Breast epithelium (tissue), 4 donors: ENCODE measurements around the gene ARL4A. TPM values are rescaled to one million over a fixed set of nuclear protein-coding genes. Genes with fewer than 3 reads are reported as not detected.

Source experiments
- DNase-seq, 2 donors: peaks; one replicate each; pipeline ENCODE4 v3.0.0-alpha.2; 2019; ENCODE audit warnings: low spot score in 2 of 2
- H3K27ac ChIP-seq, 2 donors: fragments of 200-600 bp; sonication (generic) in 1 of 2; one replicate each; pipeline ENCODE4 v1.5.1; 2016 to 2019; ENCODE audit warnings: mild to moderate bottlenecking in 1 of 2
- H3K27me3 ChIP-seq, 2 donors: fragments of 200-600 bp; sonication (generic) in 1 of 2; one replicate each; pipeline versions ENCODE4 v1.5.1 to v1.6.0; 2017 to 2019; ENCODE audit warnings: control low read depth in 1 of 2, mild to moderate bottlenecking in 1 of 2
- H3K36me3 ChIP-seq: fragments of 200-600 bp; one replicate; pipeline ENCODE4 v1.5.1; 2019
- H3K4me1 ChIP-seq, 2 donors: fragments of 200-600 bp; sonication (generic); one replicate each; pipeline ENCODE4 v1.5.1; 2016 to 2019; ENCODE audit warnings: control low read depth in 1 of 2
- H3K4me3 ChIP-seq, 3 donors: fragments of 200-600 bp; sonication (generic); 1 replicate in 2 of 3; 2 replicates in 1 of 3; pipeline ENCODE4 v1.5.1; 2016 to 2019; ENCODE audit warnings: mild to moderate bottlenecking in 3 of 3, moderate library complexity in 2 of 3
- H3K9me3 ChIP-seq, 2 donors: fragments of 200-600 bp; sonication (generic) in 1 of 2; one replicate each; pipeline ENCODE4 v1.5.1; 2016 to 2019; ENCODE audit warnings: control low read depth in 1 of 2
- POLR2A ChIP-seq: fragments of 450-650 bp; IDR thresholded peaks from one replicate; pipeline ENCODE4 v1.6.1; 2016; ENCODE audit warnings: antibody characterized with exemption, mild to moderate bottlenecking, moderate library complexity
- POLR2AphosphoS5 ChIP-seq, 3 donors: sonication (generic); formaldehyde crosslinking; IDR thresholded peaks; one replicate each; pipeline ENCODE4 v1.6.1; 2017; ENCODE audit warnings: antibody characterized with exemption in 3 of 3
- intact Hi-C: fragments of 100-400 bp; cut with DNase I; formaldehyde crosslinking; loops from one replicate; pipeline ENCODE4 v1.15.1; 2023; ENCODE audit warnings: low total_unique reads
- total RNA-seq, 3 donors: library from RNA; depleted of rRNA; stranded (reverse); fragments of >200 nt; gene quantifications; one replicate each; pipeline ENCODE4 v1.1.0, GENCODE V29; 2016
- TF ChIP-seq, protein P1 (sequence below), 3 donors: fragments of 450-650 bp; IDR thresholded peaks; one replicate each; pipeline ENCODE4 v1.5.1; 2016 to 2017; ENCODE audit warnings: antibody characterized with exemption in 3 of 3, mild to moderate bottlenecking in 3 of 3, moderate library complexity in 3 of 3

Gene ARL4A
- total RNA-seq, 3 donors from 2014 or later, result 28.5 to 165 (median 51.1) TPM

DNA sequence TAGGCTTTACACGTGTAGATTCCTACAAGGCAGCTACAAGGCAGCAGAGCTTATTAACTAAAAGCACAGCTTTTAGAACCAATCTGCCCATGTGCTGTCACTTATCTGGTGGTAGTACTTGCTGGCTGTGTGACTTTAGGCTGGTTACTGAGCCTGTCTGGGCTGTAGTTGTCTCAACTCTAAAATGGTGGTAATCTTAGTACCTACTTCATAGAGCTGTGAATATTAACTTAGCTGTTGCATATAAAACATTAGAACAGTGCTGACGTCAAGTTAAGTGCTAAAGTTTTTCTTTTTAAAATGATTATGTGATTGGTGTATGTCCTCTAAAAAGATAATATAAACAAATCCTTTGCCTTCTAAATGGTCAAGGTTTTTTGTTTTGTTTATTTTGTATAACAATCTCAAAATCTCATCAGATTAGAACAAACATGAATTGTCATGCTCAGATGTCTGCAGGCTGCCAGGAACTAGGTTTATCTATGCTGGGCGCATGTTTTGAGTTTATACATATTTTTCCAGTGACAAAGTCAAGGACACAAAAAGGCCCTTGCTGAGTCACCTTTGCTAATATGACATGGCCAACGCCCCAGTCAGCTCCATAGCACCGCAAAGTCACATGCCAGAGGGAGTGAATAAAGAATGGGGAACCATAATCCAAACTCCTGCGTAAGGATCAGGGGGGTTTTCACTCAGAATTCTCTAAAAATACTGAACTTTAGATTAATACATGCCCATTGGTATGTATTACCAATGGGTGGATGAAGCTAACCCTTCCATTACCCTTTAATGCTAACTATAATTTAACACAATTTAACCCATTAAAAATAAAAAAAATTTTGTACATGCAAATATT is 39.8 kb upstream of the ARL4A start:
- Histone ChIP-seq H3K36me3 (no peaks in the 10 kb centered on the region), H3K27ac (no peak overlapping the region), H3K4me3 (no peak overlapping the region), H3K4me1 (no peaks in the 10 kb centered on the region), H3K27me3 (no peaks in the 10 kb centered on the region), H3K9me3 (no peaks in the 10 kb centered on the region)
- intact Hi-C loops, result no loop called here
- DNase-seq, result no peak
- TF ChIP-seq, protein P1, sequence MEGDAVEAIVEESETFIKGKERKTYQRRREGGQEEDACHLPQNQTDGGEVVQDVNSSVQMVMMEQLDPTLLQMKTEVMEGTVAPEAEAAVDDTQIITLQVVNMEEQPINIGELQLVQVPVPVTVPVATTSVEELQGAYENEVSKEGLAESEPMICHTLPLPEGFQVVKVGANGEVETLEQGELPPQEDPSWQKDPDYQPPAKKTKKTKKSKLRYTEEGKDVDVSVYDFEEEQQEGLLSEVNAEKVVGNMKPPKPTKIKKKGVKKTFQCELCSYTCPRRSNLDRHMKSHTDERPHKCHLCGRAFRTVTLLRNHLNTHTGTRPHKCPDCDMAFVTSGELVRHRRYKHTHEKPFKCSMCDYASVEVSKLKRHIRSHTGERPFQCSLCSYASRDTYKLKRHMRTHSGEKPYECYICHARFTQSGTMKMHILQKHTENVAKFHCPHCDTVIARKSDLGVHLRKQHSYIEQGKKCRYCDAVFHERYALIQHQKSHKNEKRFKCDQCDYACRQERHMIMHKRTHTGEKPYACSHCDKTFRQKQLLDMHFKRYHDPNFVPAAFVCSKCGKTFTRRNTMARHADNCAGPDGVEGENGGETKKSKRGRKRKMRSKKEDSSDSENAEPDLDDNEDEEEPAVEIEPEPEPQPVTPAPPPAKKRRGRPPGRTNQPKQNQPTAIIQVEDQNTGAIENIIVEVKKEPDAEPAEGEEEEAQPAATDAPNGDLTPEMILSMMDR (IDR thresholded peaks at IDR 0.05), result no peak
- TF ChIP-seq POLR2AphosphoS5 (IDR thresholded peaks at IDR 0.05) (no peak), POLR2A (no peak)

DNA sequence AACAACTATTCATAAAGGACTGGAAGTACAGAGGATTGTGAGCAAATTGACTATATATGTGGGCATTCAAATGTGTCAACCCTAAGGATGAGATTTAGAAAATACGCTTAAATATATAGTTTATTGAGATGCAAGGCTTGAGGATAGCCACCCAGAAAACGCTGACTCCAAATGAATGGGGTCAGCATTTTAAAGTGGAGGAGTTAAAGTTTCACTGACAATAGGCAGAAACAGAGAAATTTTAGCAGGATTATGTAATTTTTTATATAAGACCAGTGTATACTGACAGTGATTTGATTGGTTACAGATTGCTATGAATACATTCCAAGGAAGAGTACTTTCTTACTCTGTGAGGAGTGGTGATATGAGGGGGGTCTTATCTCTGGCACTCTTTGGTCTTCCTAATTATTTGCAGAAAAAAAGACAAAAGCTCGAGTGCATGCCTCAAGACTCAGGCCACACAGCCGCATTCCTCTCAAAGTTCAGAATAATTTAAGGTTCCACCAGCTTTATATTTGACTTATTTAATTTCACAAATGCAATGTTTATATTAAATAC is 38.6 kb upstream of the ARL4A start:
- intact Hi-C loops, result no loop called here
- no peaks in the 10 kb centered on the region for H3K36me3 ChIP-seq
- H3K27ac ChIP-seq, result no peak overlapping the region
- no peaks in the 10 kb centered on the region for H3K27me3 ChIP-seq
- no peak for DNase-seq
- no peaks in the 10 kb centered on the region for H3K9me3 ChIP-seq
- H3K4me3 ChIP-seq, result no peak overlapping the region
- TF ChIP-seq POLR2A, result no peak
- TF ChIP-seq, protein P1 (IDR thresholded peaks at IDR 0.05), result no peak
- no peak for TF ChIP-seq POLR2AphosphoS5 (IDR thresholded peaks at IDR 0.05)
- H3K4me1 ChIP-seq, result no peaks in the 10 kb centered on the region

DNA sequence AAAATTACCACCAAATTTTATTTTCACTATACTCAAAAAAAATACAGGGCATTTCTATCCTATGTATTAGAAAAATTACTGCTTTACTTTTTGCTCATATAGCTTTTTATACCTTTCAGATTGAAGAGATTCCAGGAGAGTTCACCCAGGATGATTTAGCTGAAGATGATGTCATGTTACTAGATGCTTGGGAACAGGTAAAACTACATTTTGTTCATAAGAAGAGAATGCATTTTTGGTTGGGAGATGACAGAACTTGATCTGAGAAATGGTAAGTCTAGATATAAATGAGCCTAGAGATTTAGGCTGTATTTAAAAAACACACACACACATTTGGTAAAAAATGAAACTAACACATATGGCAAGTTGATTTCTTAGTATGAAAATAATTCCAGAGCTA is 38.1 kb upstream of the ARL4A start:
- no peaks in the 10 kb centered on the region for H3K9me3 ChIP-seq
- no peaks in the 10 kb centered on the region for H3K4me1 ChIP-seq
- H3K4me3 ChIP-seq, result no peak overlapping the region
- no peak for TF ChIP-seq POLR2A
- no peak for TF ChIP-seq POLR2AphosphoS5 (IDR thresholded peaks at IDR 0.05)
- TF ChIP-seq, protein P1 (IDR thresholded peaks at IDR 0.05), result no peak
- intact Hi-C loops, result no loop called here
- DNase-seq, result no peak
- no peak overlapping the region for H3K27ac ChIP-seq
- H3K36me3 ChIP-seq, result no peaks in the 10 kb centered on the region
- no peaks in the 10 kb centered on the region for H3K27me3 ChIP-seq

DNA sequence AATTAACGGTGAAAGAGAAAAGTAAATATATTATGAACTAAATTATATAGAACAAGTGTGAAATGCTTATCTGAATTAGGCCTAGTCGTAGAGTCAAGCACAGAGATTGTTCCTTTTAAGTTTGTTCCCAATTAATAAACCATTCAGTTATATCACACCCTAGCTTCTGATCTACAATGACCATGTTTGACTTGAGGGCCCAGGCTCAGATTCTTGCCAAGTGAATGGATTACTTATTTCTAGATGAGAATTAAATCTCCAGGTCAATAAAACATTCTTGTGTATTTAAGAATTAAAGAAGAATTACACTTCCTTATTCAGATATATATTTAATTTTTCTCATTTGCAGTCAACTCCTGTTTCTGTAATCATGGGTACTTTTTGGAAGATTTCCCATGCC is 37.4 kb upstream of the ARL4A start:
- TF ChIP-seq POLR2AphosphoS5 (IDR thresholded peaks at IDR 0.05) (no peak), POLR2A (no peak)
- TF ChIP-seq, protein P1 (IDR thresholded peaks at IDR 0.05), result no peak
- H3K4me3 ChIP-seq, result no peak overlapping the region
- no peaks in the 10 kb centered on the region for H3K27me3 ChIP-seq
- H3K27ac ChIP-seq, result no peak overlapping the region
- intact Hi-C loops, result no loop called here
- H3K4me1 ChIP-seq, result no peaks in the 10 kb centered on the region
- no peaks in the 10 kb centered on the region for H3K9me3 ChIP-seq
- no peak for DNase-seq
- H3K36me3 ChIP-seq, result no peaks in the 10 kb centered on the region

DNA sequence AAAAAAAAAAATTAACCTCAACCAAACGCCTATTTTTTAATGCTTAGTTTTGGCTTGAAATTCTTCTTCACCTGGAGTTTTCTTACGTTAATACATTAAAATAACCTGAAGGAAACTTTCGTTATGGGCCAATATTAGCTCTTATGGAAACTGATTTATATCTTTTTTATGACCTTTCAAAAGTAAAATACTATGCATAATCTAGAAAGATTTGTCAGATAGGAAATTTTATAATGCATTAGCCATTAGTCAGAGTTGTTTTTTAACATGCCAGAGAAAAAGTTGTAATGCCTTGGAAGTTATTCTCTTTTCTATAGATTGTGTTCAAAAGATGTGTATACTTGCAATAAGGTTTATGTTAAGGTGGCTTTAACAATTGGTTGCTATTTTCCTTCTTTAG is 34.3 kb upstream of the ARL4A start:
- H3K4me1 ChIP-seq, result no peaks in the 10 kb centered on the region
- no peak overlapping the region for H3K27ac ChIP-seq
- TF ChIP-seq, protein P1 (IDR thresholded peaks at IDR 0.05), result no peak
- TF ChIP-seq POLR2AphosphoS5 (IDR thresholded peaks at IDR 0.05) (no peak), POLR2A (no peak)
- H3K9me3 ChIP-seq, result no peaks in the 10 kb centered on the region
- H3K27me3 ChIP-seq, result no peaks in the 10 kb centered on the region
- H3K4me3 ChIP-seq, result no peak overlapping the region
- intact Hi-C loops, result no loop called here
- no peak for DNase-seq
- no peaks in the 10 kb centered on the region for H3K36me3 ChIP-seq
